Transverse colon (tissue), 4 donors: ENCODE data around the gene LENG8.

ENCODE experiments used
- EP300 ChIP-seq: sonication (generic); formaldehyde crosslinking; IDR thresholded peaks from one replicate; pipeline ENCODE4 v1.6.1; 2017; ENCODE audit warnings: antibody characterized with exemption, low read depth
- POLR2A ChIP-seq: fragments of 450-650 bp; IDR thresholded peaks from one replicate; pipeline ENCODE4 v1.6.1; 2016; ENCODE audit warnings: antibody characterized with exemption, mild to moderate bottlenecking, moderate library complexity
- POLR2AphosphoS5 ChIP-seq, 3 donors: sonication (generic); formaldehyde crosslinking; IDR thresholded peaks; one replicate each; pipeline ENCODE4 v1.6.1; 2016; ENCODE audit warnings: antibody characterized with exemption in 3 of 3
- TF ChIP-seq, protein P1 (sequence below), 5 experiments: fragments of 200-600 bp in 3 of 5; fragments of 450-650 bp in 2 of 5; sonication (generic) in 3 of 5; IDR thresholded peaks; 1 replicate in 2 of 5; 2 replicates in 3 of 5; pipeline ENCODE4 v1.5.1; 2016 to 2017; ENCODE audit warnings: antibody characterized with exemption in 5 of 5, inconsistent platforms in 3 of 5, mild to moderate bottlenecking in 2 of 5, moderate library complexity in 1 of 5

DNA sequence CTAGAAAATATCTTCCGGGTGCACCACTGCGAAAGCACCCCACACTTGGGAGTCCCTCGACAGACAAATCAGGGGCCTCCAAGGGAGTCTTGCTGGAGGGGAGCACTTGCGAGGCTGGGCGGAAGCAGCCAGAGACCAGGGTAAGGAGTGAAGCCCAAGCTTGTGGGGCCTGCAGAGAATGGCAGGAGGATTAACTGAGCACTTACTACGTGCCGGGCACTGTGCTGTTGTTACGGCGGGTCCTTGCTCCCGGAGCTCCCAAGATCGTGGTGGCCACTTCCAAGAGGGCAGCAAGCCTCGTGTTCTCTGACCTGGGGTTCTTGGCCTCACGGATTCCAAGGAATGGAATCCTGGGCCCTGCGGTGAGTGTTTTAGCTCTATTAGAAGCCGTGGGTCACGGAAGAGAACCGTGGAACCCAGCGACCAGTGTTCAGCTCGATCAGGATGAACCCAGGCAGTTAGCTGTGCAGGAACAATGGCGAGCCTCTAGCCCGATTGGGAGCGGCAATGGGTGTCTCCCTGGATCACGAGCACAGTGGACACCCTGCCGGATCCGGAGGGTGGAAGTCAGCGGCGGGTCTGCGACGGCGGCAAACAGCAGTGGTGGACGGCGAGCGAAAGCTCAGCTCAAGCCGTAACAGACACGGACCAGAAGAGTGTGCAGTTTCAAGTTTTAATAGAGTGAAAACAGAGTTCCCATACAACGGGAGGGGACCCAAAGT lies 24.2 kb upstream of the LENG8 start:
- TF ChIP-seq, protein P1, sequence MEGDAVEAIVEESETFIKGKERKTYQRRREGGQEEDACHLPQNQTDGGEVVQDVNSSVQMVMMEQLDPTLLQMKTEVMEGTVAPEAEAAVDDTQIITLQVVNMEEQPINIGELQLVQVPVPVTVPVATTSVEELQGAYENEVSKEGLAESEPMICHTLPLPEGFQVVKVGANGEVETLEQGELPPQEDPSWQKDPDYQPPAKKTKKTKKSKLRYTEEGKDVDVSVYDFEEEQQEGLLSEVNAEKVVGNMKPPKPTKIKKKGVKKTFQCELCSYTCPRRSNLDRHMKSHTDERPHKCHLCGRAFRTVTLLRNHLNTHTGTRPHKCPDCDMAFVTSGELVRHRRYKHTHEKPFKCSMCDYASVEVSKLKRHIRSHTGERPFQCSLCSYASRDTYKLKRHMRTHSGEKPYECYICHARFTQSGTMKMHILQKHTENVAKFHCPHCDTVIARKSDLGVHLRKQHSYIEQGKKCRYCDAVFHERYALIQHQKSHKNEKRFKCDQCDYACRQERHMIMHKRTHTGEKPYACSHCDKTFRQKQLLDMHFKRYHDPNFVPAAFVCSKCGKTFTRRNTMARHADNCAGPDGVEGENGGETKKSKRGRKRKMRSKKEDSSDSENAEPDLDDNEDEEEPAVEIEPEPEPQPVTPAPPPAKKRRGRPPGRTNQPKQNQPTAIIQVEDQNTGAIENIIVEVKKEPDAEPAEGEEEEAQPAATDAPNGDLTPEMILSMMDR (IDR thresholded peaks at IDR 0.05): no peak
- TF ChIP-seq POLR2A: no peak
- no peak for TF ChIP-seq EP300
- no peak for TF ChIP-seq POLR2AphosphoS5 (IDR thresholded peaks at IDR 0.05)
